ENCODE data around the gene MINK1. TPM values are rescaled to one million over a fixed set of nuclear protein-coding genes. Genes with fewer than 3 reads are reported as not detected.

Gene MINK1
- 160 and 190 TPM in 2 replicates for total RNA-seq (2021)
- percentile 80 among the genes with signal in this experiment for Bru-seq, nascent RNA
- percentile 83 among the genes with signal in this experiment for BruChase-seq, experiment 1, labeled RNA remaining after a 2-hour chase
- percentile 89 among the genes with signal in this experiment for BruChase-seq, experiment 2, labeled RNA remaining after a 6-hour chase
- long read RNA-seq, full-length matches to known transcripts = 25 of 111 reads
- long read RNA-seq, partial matches to known transcripts = 56 of 111 reads
- long read RNA-seq, other reads (novel, unspliced or antisense) = 30 of 111 reads

GRCh38 chr17:4833178-4833940 is at the start of gene MINK1:
Gene MINK1 (plus strand): TSS chr17:4833340. CDS start chr17:4833584, 244 bp downstream.
- Histone ChIP-seq H3K79me2 (ENCODE audit: low read depth) (peaks cover 50% of the 10 kb centered on the region), H3K4me1 (replicated peaks; ENCODE audit: insufficient read depth) (peaks cover 18% of the 10 kb centered on the region), H3K4me3 (peak within 1 kb of the TSS; percentile 66), H4K20me1 (ENCODE audit: insufficient read depth) (peaks cover 22% of the 10 kb centered on the region; the same call in 1 of the 2 replicates), H3K27ac (peak within 1 kb of the TSS; percentile 91), H3K9me3 (ENCODE audit: insufficient read depth, low read depth) (no peaks in the 10 kb centered on the region), H3F3A (ENCODE audit: insufficient read depth, low read depth) (peaks cover 6% of the 10 kb centered on the region; the same call in 1 of the 2 replicates), H3K27me3 (ENCODE audit: insufficient read depth, low read depth) (no peaks in the 10 kb centered on the region), H3K36me3 (ENCODE audit: low read depth) (0 out of 2 replicates have a peak, but pooled peaks cover 14% of the 10 kb centered on the region), H2AFZ (peak within 1 kb of the TSS; percentile 100), H3K9me2 (ENCODE audit: insufficient read depth) (no peaks in the 10 kb centered on the region), H3K4me2 (peak within 1 kb of the TSS; percentile 85)
- no peak for TF ChIP-seq CTCF (conservative IDR thresholded peaks at IDR 0.05)
- intact Hi-C loops (cut with micrococcal nuclease; ENCODE audit: unreplicated experiment) = loop anchor here (10.0 kb wide), 1 partner anchor 111 kb away; the partner anchor contains the start of genes PFN1, RNF167 and SLC25A11
- BruUV-seq (replicated peaks) = no TSS peak
- POLR2A ChIA-PET (ENCODE audit: unreplicated experiment) = interaction anchor here (0.6 to 1.0 kb wide), 3 partner anchors 27 to 151 kb away, joined by 3 to 6 read pairs (median 4); partner anchors contain the start of genes PLD2 and PSMB6
- DNase-seq = peak; percentile 77 to 95
- CTCF ChIA-PET = interaction anchor here (0.9 kb wide), 1 partner anchor 25 kb away, joined by 5 read pairs; no protein-coding TSS in a partner anchor

GRCh38 chr17:4785311-4786105 is 47.6 kb upstream of the MINK1 start:
- intact Hi-C loops (cut with micrococcal nuclease; ENCODE audit: unreplicated experiment) = no loop called here

More at GRCh38 chr17:4785311-4786105, 47.6 kb upstream of the MINK1 start:
- H3K4me2 ChIP-seq = no peak overlapping the region
- peaks cover 15% of the 10 kb centered on the region; the same call in 1 of the 2 replicates for H3K79me2 ChIP-seq (ENCODE audit: low read depth)
- H3F3A ChIP-seq (ENCODE audit: insufficient read depth, low read depth) = peaks cover 18% of the 10 kb centered on the region; the same call in 1 of the 2 replicates
- H4K20me1 ChIP-seq (ENCODE audit: insufficient read depth) = no peaks in the 10 kb centered on the region
- no peak overlapping the region for H3K4me3 ChIP-seq
- DNase-seq = no peak
- H3K4me1 ChIP-seq (replicated peaks; ENCODE audit: insufficient read depth) = peaks cover 16% of the 10 kb centered on the region
- H3K9me3 ChIP-seq (ENCODE audit: insufficient read depth, low read depth) = no peaks in the 10 kb centered on the region
- TF ChIP-seq EZH2 (IDR thresholded peaks at IDR 0.05; ENCODE audit: low read depth) = no peak
- no peak for TF ChIP-seq CTCF (conservative IDR thresholded peaks at IDR 0.05)
- no TSS peak for BruUV-seq (replicated peaks)
- ChIA-PET CTCF (interaction anchor here (0.5 kb wide), 1 partner anchor 127 kb away, joined by 3 read pairs; no protein-coding TSS in a partner anchor), POLR2A (ENCODE audit: unreplicated experiment) (no interaction called here)
- no peak overlapping the region for H2AFZ ChIP-seq
- no peaks in the 10 kb centered on the region for H3K36me3 ChIP-seq (ENCODE audit: low read depth)
- no peaks in the 10 kb centered on the region for H3K9me2 ChIP-seq (ENCODE audit: insufficient read depth)
- no peak overlapping the region for H3K27ac ChIP-seq
- no peaks in the 10 kb centered on the region for H3K27me3 ChIP-seq (ENCODE audit: insufficient read depth, low read depth)

Measured in PC-9 (cell line).